Measurements from ENCODE around the gene SPATA32.

Gene SPATA32

GRCh38 chr17:45296833-45297124, 34.9 kb upstream of the SPATA32 start:
- Histone ChIP-seq H3K9me3 (ENCODE audit: control insufficient read depth, insufficient read depth, low read length) (no peaks in the 10 kb centered on the region), H4K20me1 (ENCODE audit: control insufficient read depth, insufficient read depth, low read depth, low read length) (peaks cover 2% of the 10 kb centered on the region; the same call in 1 of the 2 replicates), H3F3A (ENCODE audit: control insufficient read depth, insufficient read depth) (0 out of 2 replicates have a peak, but pooled peaks cover 2% of the 10 kb centered on the region), H3K27me3 (ENCODE audit: control insufficient read depth, low read length) (no peaks in the 10 kb centered on the region), H3K9me2 (replicated peaks; ENCODE audit: control insufficient read depth, low read length) (no peaks in the 10 kb centered on the region), H3K36me3 (ENCODE audit: control insufficient read depth, low read length) (peaks cover 9% of the 10 kb centered on the region; the same call in 1 of the 2 replicates), H3K4me2 (ENCODE audit: low read length) (no peak overlapping the region; the same call in 1 of the 2 replicates), H3K4me1 (ENCODE audit: control insufficient read depth, low read length) (peaks cover 63% of the 10 kb centered on the region), H3K79me2 (ENCODE audit: control insufficient read depth, low read length) (peaks cover 74% of the 10 kb centered on the region), H3K27ac (ENCODE audit: low read depth, low read length) (no peak overlapping the region), H3K4me3 (ENCODE audit: low read length) (no peak overlapping the region)
- TF ChIP-seq EZH2phosphoT487 (IDR thresholded peaks at IDR 0.05; ENCODE audit: borderline replicate concordance, low read length) (no peak), CTCF (IDR thresholded peaks at IDR 0.05; ENCODE audit: low read depth, low read length, poor library complexity, severe bottlenecking) (no peak)

- Histone ChIP-seq H3F3A (ENCODE audit: control insufficient read depth, insufficient read depth) (no peaks in the 10 kb centered on the region), H3K9me2 (replicated peaks; ENCODE audit: control insufficient read depth, low read length) (no peaks in the 10 kb centered on the region), H3K4me1 (ENCODE audit: control insufficient read depth, low read length) (peaks cover 63% of the 10 kb centered on the region), H4K20me1 (ENCODE audit: control insufficient read depth, insufficient read depth, low read depth, low read length) (peaks cover 2% of the 10 kb centered on the region; the same call in 1 of the 2 replicates), H3K36me3 (ENCODE audit: control insufficient read depth, low read length) (peaks cover 9% of the 10 kb centered on the region; the same call in 1 of the 2 replicates), H3K4me3 (ENCODE audit: low read length) (no peak overlapping the region), H3K27me3 (ENCODE audit: control insufficient read depth, low read length) (no peaks in the 10 kb centered on the region), H3K9me3 (ENCODE audit: control insufficient read depth, insufficient read depth, low read length) (no peaks in the 10 kb centered on the region), H3K27ac (ENCODE audit: low read depth, low read length) (no peak overlapping the region), H3K4me2 (ENCODE audit: low read length) (peak overlapping the region; percentile 22), H3K79me2 (ENCODE audit: control insufficient read depth, low read length) (peaks cover 70% of the 10 kb centered on the region)
- TF ChIP-seq EZH2phosphoT487 (IDR thresholded peaks at IDR 0.05; ENCODE audit: borderline replicate concordance, low read length) (no peak), CTCF (IDR thresholded peaks at IDR 0.05; ENCODE audit: low read depth, low read length, poor library complexity, severe bottlenecking) (no peak)
These were observed 34.3 kb upstream of the SPATA32 start for GRCh38 chr17:45296003-45296832.

DNA sequence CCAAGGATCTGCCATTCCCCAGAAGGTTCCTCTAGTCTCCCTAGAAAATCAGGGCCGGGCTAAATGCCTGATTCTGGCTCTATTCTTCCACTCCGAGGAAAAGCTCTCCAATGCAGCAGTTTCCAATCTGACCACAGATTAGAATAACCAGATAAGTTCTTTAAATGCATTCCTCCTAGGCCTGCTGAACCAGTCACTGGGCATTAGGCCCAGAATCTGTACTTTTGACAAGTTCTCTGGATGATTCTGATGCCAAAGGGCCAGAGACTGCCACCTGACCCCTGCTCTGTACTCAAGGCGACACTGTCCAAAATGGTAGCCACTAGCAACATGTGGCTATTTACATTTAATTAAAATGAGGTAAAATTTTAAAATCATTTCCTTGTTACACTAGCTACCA, 32.6 kb upstream of the SPATA32 start:
- Histone ChIP-seq H3F3A (ENCODE audit: control insufficient read depth, insufficient read depth) (no peaks in the 10 kb centered on the region), H3K9me2 (replicated peaks; ENCODE audit: control insufficient read depth, low read length) (no peaks in the 10 kb centered on the region), H3K4me2 (ENCODE audit: low read length) (no peak overlapping the region), H3K27ac (ENCODE audit: low read depth, low read length) (no peak overlapping the region), H3K9me3 (ENCODE audit: control insufficient read depth, insufficient read depth, low read length) (no peaks in the 10 kb centered on the region), H3K36me3 (ENCODE audit: control insufficient read depth, low read length) (peaks cover 20% of the 10 kb centered on the region; the same call in 1 of the 2 replicates), H3K4me1 (ENCODE audit: control insufficient read depth, low read length) (peaks cover 51% of the 10 kb centered on the region), H3K27me3 (ENCODE audit: control insufficient read depth, low read length) (no peaks in the 10 kb centered on the region), H4K20me1 (ENCODE audit: control insufficient read depth, insufficient read depth, low read depth, low read length) (no peaks in the 10 kb centered on the region), H3K4me3 (ENCODE audit: low read length) (no peak overlapping the region), H3K79me2 (ENCODE audit: control insufficient read depth, low read length) (peaks cover 56% of the 10 kb centered on the region)
- no peak for TF ChIP-seq EZH2phosphoT487 (IDR thresholded peaks at IDR 0.05; ENCODE audit: borderline replicate concordance, low read length)

All from DOHH2 (cell line).